HTERT RPE-1 (cell line): ENCODE data around the gene GALNT9.
"Not testable (repeated sequence)": the region's sequence is repeated elsewhere in the genome, so short reads cannot be mapped to it uniquely, and the experiment has no call there.

Source experiments
- in situ Hi-C: fragments of 300-500 bp; cut with MboI; formaldehyde crosslinking; loops from 4 replicates; pipeline ENCODE4 v1.14.3; 2020; ENCODE audit warnings: low sequenced_read_pairs

The GALNT9 gene

GRCh38 chr12:132358241-132359225 lies 29.1 kb upstream of the GALNT9 start:
- in situ Hi-C loops: not testable (repeated sequence)

DNA sequence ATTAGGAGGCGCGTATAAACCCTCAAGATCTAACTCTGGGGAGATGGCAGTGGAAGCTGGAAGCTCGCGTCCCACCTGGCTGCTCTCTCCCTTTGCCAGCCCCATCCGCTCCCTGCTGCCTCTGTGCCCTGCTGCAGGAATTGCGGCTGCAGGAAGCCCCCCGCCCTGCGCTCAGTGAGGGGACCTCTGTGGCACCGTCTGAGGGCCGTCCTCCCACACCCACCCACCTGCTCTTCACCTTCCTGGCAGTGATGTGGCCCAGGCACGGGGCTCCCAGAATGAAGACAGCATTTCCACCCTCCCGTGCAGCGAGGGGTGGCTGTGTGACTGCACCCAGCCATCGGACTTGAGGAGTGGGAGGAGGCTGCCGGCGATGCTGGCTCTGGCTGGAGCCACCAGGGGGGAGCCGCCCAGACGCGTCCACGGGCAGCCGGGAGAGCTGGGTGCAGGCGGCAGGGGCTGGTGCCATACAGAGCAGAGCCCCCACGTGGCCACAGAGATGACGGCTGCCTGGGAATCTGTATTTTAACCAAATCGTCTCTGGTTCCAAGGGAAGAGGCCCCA lies 28.3 kb upstream of the GALNT9 start:
- in situ Hi-C loops: no loop called here

GRCh38 chr12:132356691-132357622 lies 27.6 kb upstream of the GALNT9 start:
- in situ Hi-C loops: no loop called here

- in situ Hi-C loops: no loop called here
Measured at GRCh38 chr12:132355742-132356681, 26.6 kb upstream of the GALNT9 start.

DNA sequence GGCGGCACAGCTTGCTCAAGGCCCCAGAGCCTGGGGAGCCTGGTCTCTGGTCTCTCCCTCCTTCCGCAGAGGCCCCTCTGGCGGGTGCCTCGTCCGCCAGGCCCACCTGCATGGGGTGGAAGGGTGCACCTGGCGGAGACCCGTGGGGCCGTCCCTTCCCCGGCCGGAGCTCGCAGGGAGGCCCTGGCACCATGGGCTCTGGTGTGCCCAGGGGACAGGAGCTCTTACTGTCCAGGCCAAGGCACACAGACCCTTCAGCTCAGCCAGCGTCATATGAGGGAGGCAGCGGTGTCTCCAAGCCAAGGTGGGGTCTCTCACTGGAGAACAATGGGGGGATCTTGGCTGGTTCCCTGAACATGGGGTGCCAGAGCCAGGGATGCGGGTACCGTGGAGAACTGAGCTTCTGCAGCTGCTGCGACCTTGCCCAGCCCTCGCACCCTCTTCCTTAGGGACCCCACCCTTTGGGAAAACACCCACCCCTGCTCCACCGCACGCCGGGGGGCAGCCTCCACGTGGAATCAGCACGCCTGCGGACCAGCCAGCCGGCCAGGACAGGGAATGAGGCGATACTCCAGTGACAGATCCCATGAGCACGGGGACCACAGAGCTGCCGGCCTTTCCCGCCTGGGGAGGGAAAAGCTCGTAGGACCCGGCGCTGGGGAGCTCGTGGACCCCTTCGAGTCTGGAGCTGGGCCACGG lies 25.7 kb upstream of the GALNT9 start:
- in situ Hi-C loops: no loop called here

- in situ Hi-C loops: no loop called here
Measured at GRCh38 chr12:132354211-132354981, 25.0 kb upstream of the GALNT9 start.

DNA sequence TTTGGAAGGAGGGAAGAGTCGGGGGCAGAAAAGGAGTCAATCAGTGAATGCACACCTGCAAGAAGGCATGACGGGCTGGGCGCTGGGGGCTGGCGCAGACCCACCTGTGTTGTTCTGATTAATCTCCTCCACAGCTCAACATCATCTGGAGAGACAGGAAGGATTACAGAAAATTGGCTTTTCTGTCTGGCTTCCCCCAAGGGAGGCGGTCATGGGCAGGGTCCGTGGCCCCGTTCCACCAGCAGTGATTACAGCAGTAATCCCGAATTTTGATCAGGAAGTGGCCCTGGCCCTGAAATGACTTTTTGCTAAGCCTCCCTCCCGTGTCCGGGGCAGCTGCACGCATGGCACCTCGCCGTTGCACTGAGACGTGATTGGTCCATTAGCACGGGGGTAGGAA lies 24.4 kb upstream of the GALNT9 start:
- in situ Hi-C loops: no loop called here

DNA sequence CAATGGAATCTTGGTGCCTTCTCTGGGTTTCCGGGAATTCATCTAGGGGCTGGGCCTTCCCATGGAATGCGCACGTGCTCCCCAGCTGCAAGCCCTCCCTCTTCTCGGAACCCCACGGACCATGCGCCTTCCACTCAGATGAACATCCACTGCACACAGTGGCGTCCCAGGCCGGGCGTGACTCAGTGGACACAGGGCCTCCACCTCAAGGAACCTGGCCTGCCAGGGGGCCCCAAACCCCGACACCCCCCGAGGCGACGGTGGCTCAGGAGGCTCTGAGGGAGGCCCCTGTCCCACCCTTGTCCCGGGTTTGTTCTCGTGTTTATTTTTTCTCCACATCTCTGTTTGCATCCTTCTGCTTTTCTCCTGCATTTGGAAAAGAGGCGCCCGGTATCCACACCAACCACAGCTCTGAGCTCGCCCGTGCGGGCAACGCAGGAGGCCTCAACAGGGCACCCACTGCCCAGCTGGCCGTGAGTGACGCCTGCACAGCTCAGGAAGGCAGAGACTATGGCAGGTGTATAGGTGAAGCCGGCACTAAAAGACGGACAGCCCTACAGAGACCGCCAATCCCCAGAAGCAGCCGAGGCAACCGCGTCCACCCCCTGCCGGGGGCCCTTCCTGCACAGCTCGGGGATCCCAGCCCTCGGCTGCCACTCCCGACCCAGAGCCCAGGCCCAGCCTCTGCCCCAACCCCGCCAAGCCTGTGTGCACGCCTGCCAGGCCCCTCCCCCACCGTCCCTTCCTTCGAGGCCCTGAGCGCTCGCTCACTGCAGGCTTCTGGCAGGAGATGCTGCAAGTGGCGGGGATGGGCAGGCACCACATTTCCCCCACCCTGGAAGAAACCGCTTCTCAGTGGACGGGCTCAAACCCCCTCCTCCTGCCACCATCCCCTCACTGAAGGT lies 23.8 kb upstream of the GALNT9 start:
- in situ Hi-C loops: no loop called here

DNA sequence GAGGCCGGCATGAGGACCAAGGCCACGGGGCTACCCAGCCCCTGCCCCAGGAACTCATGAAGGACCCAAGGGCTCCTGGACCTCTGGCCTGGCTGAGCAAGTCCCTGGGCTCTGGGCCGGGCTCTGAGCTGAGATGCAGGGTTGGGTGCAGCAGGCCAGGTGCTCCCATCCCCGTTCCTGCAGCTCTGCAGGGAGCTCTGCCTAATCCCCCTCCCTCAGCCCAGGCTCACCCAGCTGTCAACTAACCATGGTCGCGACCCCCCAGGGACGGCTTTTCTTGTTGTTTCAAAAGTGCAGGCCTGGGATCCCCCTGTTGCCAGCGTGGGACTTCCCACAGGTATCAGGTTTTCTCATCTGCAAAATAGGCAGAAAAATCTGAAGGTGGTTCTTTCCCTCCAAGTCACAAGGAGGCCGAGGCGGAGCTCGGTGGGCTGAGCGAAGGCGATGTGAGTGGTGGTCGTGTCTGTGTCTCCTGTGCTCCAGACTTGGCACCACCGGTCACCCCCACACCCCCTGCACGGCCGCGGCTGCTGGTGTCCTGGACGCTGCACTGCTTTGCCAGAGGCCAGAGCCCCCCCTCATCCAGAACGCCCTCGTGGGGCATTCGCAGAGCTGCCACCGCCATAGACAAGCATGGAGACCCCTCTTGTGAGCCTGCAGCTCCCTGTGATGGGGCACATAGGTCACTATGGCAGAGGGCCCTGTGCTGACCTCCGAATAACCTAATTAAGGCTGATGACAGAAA lies 22.5 kb upstream of the GALNT9 start:
- in situ Hi-C loops: no loop called here

DNA sequence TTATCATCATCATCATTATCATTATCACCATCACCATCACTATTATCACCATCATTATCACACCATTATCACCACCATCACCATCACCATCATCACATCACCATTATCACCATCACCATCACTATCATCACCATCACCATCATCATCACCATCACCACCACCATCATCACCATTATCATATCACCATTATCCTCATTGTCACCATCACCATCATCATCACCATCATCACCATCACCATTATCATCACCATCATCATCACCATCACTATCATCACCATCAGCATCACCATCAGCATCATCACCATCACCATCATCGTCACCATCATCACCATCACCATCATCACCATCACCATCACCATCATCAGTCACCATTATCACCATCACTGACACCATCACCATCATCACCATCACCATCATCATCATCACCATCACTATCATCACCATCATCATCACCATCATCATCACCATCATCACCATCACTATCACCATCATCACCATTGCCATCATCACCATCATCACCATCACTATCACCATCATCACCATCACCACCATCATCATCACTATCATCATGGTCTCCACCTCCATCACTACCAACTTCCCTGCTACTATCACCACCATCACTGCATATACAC lies 20.2 kb upstream of the GALNT9 start:
- in situ Hi-C loops: no loop called here

- in situ Hi-C loops: no loop called here
Measured at GRCh38 chr12:132348176-132348575, 18.8 kb upstream of the GALNT9 start.

- in situ Hi-C loops: no loop called here
Measured at GRCh38 chr12:132347176-132347855, 17.9 kb upstream of the GALNT9 start.

- in situ Hi-C loops: no loop called here
Measured at GRCh38 chr12:132346471-132347175, 17.2 kb upstream of the GALNT9 start.

DNA sequence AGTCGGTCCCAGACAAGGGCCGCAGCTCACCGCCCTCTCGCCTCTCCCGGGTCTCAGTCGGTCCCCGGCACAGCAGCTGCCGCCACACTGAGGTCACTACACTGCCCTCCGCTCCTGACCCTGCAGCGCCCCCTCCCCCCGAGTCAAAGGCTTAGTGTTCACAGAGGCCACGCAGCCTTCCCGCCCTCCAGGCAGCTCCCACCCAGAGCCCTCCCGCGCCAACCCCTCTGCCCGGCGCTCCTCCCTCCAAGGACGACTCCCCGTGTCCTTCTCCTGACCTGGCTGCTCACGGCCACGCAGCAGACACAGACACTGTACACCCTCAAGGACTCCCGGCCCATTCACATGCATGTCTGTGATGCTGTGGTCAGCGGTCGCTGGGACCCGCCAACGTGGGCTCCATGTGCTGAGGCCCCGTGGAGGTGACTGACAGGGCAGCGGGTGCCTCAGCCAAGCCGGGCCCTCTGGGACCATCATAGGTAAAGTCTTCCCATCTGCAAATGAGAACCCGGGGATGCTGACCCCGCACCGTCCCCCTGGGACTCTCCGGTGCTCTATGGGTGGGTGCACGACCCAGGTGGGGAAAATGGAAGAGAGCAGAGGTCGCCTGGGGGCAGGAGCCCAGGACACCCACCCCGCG lies 16.3 kb upstream of the GALNT9 start:
- in situ Hi-C loops: no loop called here

- in situ Hi-C loops: no loop called here
Measured at GRCh38 chr12:132345126-132345525, 15.7 kb upstream of the GALNT9 start.
